ENCODE results near the gene AAGAB. TPM values are rescaled to one million over a fixed set of nuclear protein-coding genes. Genes with fewer than 3 reads are reported as not detected.
A peak's percentile ranks its signal among the peaks of the same experiment; 100 is the strongest.

AAGAB gene
- total RNA-seq, 2 donors from 2014 or later = 32.8 to 52.0 TPM

GRCh38 chr15:67181221-67181639 is 73.2 kb downstream of the AAGAB start:
- Mint-ChIP-seq H3K4me1 (peaks cover 29% of the 10 kb centered on the region), H3K9me3 (no peaks in the 10 kb centered on the region), H3K27ac (no peak overlapping the region)

GRCh38 chr15:67180514-67181191 is 73.8 kb downstream of the AAGAB start:
- Mint-ChIP-seq H3K36me3 (ENCODE audit: low read depth) (peaks cover 84% of the 10 kb centered on the region), H3K27me3 (no peaks in the 10 kb centered on the region), H3K4me1 (peaks cover 28% of the 10 kb centered on the region), H3K4me3 (no peak overlapping the region), H3K27ac (no peak overlapping the region), H3K9me3 (no peaks in the 10 kb centered on the region)
- no peak for ATAC-seq (replicated peaks)

More at GRCh38 chr15:67181221-67181639, 73.2 kb downstream of the AAGAB start:
- Mint-ChIP-seq H3K4me3 (no peak overlapping the region), H3K36me3 (ENCODE audit: low read depth) (peaks cover 84% of the 10 kb centered on the region), H3K27me3 (no peaks in the 10 kb centered on the region)
- no peak for ATAC-seq (replicated peaks)

GRCh38 chr15:67180035-67180434 is 74.4 kb downstream of the AAGAB start:
- Mint-ChIP-seq H3K9me3 (no peaks in the 10 kb centered on the region), H3K4me3 (no peak overlapping the region), H3K27me3 (no peaks in the 10 kb centered on the region), H3K4me1 (peaks cover 28% of the 10 kb centered on the region), H3K36me3 (ENCODE audit: low read depth) (peaks cover 84% of the 10 kb centered on the region), H3K27ac (peak overlapping the region; percentile 79)
- ATAC-seq (replicated peaks) = no peak

GRCh38 chr15:67179411-67179995 is 75.0 kb downstream of the AAGAB start:
- no peaks in the 10 kb centered on the region for H3K27me3 Mint-ChIP-seq
- no peaks in the 10 kb centered on the region for H3K9me3 Mint-ChIP-seq
- peaks cover 84% of the 10 kb centered on the region for H3K36me3 Mint-ChIP-seq (ENCODE audit: low read depth)
- H3K4me1 Mint-ChIP-seq = peaks cover 30% of the 10 kb centered on the region
- no peak for ATAC-seq (replicated peaks)
- peak overlapping the region; percentile 79 for H3K27ac Mint-ChIP-seq
- no peak overlapping the region for H3K4me3 Mint-ChIP-seq

- peaks cover 85% of the 10 kb centered on the region for H3K36me3 Mint-ChIP-seq (ENCODE audit: low read depth)
- no peak overlapping the region for H3K4me3 Mint-ChIP-seq
- no peak for ATAC-seq (replicated peaks)
- no peaks in the 10 kb centered on the region for H3K9me3 Mint-ChIP-seq
- H3K27ac Mint-ChIP-seq = no peak overlapping the region
- peaks cover 38% of the 10 kb centered on the region for H3K4me1 Mint-ChIP-seq
- H3K27me3 Mint-ChIP-seq = no peaks in the 10 kb centered on the region
Observed at GRCh38 chr15:67178569-67179210, 75.8 kb downstream of the AAGAB start.

- H3K4me1 Mint-ChIP-seq = peaks cover 48% of the 10 kb centered on the region
- no peaks in the 10 kb centered on the region for H3K27me3 Mint-ChIP-seq
- no peak for ATAC-seq (replicated peaks)
- H3K36me3 Mint-ChIP-seq (ENCODE audit: low read depth) = peaks cover 88% of the 10 kb centered on the region
- no peaks in the 10 kb centered on the region for H3K9me3 Mint-ChIP-seq
- H3K27ac Mint-ChIP-seq = no peak overlapping the region
- no peak overlapping the region for H3K4me3 Mint-ChIP-seq
Observed at GRCh38 chr15:67177752-67178151, 76.7 kb downstream of the AAGAB start.

GRCh38 chr15:67176195-67176971 is 78.1 kb downstream of the AAGAB start:
- Mint-ChIP-seq H3K9me3 (no peaks in the 10 kb centered on the region), H3K4me1 (peaks cover 61% of the 10 kb centered on the region), H3K27ac (peak overlapping the region; percentile 91), H3K27me3 (no peaks in the 10 kb centered on the region), H3K4me3 (peak overlapping the region; percentile 66), H3K36me3 (ENCODE audit: low read depth) (peaks cover 88% of the 10 kb centered on the region)
- ATAC-seq (replicated peaks) = no peak

- Mint-ChIP-seq H3K27me3 (no peaks in the 10 kb centered on the region), H3K36me3 (ENCODE audit: low read depth) (peaks cover 95% of the 10 kb centered on the region), H3K27ac (peak overlapping the region; percentile 91), H3K4me1 (peaks cover 66% of the 10 kb centered on the region), H3K9me3 (no peaks in the 10 kb centered on the region), H3K4me3 (peak overlapping the region; percentile 66)
- ATAC-seq (replicated peaks) = peak; percentile 76
Observed at GRCh38 chr15:67175643-67176071, 78.8 kb downstream of the AAGAB start.

- ATAC-seq (replicated peaks) = peak; percentile 84
- peak overlapping the region; percentile 91 for H3K27ac Mint-ChIP-seq
- no peaks in the 10 kb centered on the region for H3K9me3 Mint-ChIP-seq
- H3K4me3 Mint-ChIP-seq = peak overlapping the region; percentile 66
- H3K27me3 Mint-ChIP-seq = no peaks in the 10 kb centered on the region
- H3K36me3 Mint-ChIP-seq (ENCODE audit: low read depth) = peaks cover 98% of the 10 kb centered on the region
- H3K4me1 Mint-ChIP-seq = peaks cover 69% of the 10 kb centered on the region
Observed at GRCh38 chr15:67174864-67175573, 79.4 kb downstream of the AAGAB start.

- H3K27ac Mint-ChIP-seq = peak overlapping the region; percentile 91
- H3K36me3 Mint-ChIP-seq (ENCODE audit: low read depth) = peaks cover 98% of the 10 kb centered on the region
- H3K9me3 Mint-ChIP-seq = no peaks in the 10 kb centered on the region
- H3K4me3 Mint-ChIP-seq = peak overlapping the region; percentile 66
- ATAC-seq (replicated peaks) = peak; percentile 1
- peaks cover 69% of the 10 kb centered on the region for H3K4me1 Mint-ChIP-seq
- no peaks in the 10 kb centered on the region for H3K27me3 Mint-ChIP-seq
Observed at GRCh38 chr15:67174446-67174845, 80.0 kb downstream of the AAGAB start.

GRCh38 chr15:67173786-67174185 is 80.7 kb downstream of the AAGAB start:
- H3K36me3 Mint-ChIP-seq (ENCODE audit: low read depth) = peaks cover 100% of the 10 kb centered on the region
- H3K4me3 Mint-ChIP-seq = peak overlapping the region; percentile 66
- ATAC-seq (replicated peaks) = no peak
- peaks cover 68% of the 10 kb centered on the region for H3K4me1 Mint-ChIP-seq
- no peaks in the 10 kb centered on the region for H3K9me3 Mint-ChIP-seq
- H3K27ac Mint-ChIP-seq = peak overlapping the region; percentile 91
- no peaks in the 10 kb centered on the region for H3K27me3 Mint-ChIP-seq

- Mint-ChIP-seq H3K4me3 (peak overlapping the region; percentile 66), H3K9me3 (no peaks in the 10 kb centered on the region), H3K4me1 (peaks cover 73% of the 10 kb centered on the region), H3K27ac (peak overlapping the region; percentile 91), H3K36me3 (ENCODE audit: low read depth) (peaks cover 100% of the 10 kb centered on the region), H3K27me3 (no peaks in the 10 kb centered on the region)
- no peak for ATAC-seq (replicated peaks)
Observed at GRCh38 chr15:67173005-67173404, 81.5 kb downstream of the AAGAB start.

GRCh38 chr15:67172172-67172571 is 82.3 kb downstream of the AAGAB start:
- ATAC-seq (replicated peaks) = peak; percentile 38
- peaks cover 100% of the 10 kb centered on the region for H3K36me3 Mint-ChIP-seq (ENCODE audit: low read depth)
- H3K27me3 Mint-ChIP-seq = no peaks in the 10 kb centered on the region
- H3K4me1 Mint-ChIP-seq = peaks cover 73% of the 10 kb centered on the region
- H3K9me3 Mint-ChIP-seq = no peaks in the 10 kb centered on the region
- peak overlapping the region; percentile 66 for H3K4me3 Mint-ChIP-seq
- peak overlapping the region; percentile 91 for H3K27ac Mint-ChIP-seq

GRCh38 chr15:67171471-67171870 is 83.0 kb downstream of the AAGAB start:
- no peak for ATAC-seq (replicated peaks)
- Mint-ChIP-seq H3K4me1 (peaks cover 67% of the 10 kb centered on the region), H3K36me3 (ENCODE audit: low read depth) (peaks cover 100% of the 10 kb centered on the region), H3K9me3 (no peaks in the 10 kb centered on the region), H3K4me3 (no peak overlapping the region), H3K27ac (peak overlapping the region; percentile 91), H3K27me3 (no peaks in the 10 kb centered on the region)

All from activated T-helper 17 cell treated with anti-CD3 and anti-CD28 coated beads, Interleukin-2, amount 50 U/mL, for 72 hours (primary cell).